HG03439 (cell line): Measurements from ENCODE around the gene RELN.
"Not testable (repeated sequence)": the region's sequence is repeated elsewhere in the genome, so short reads cannot be mapped to it uniquely, and the experiment has no call there.

ENCODE experiments used
- ATAC-seq: cut with Tn5 transposase; IDR thresholded peaks from one replicate; pipeline ENCODE4 v1.9.1; 2021; ENCODE audit warnings: mild to moderate bottlenecking, moderate library complexity; ENCODE audit not compliant: unreplicated experiment

The RELN gene

GRCh38 chr7:103905997-103906396, 83.5 kb downstream of the RELN start:
- no peak for ATAC-seq

GRCh38 chr7:103902917-103903316, 86.5 kb downstream of the RELN start:
- ATAC-seq = no peak

- ATAC-seq = not testable (repeated sequence)
Measured at GRCh38 chr7:103896826-103897225, 92.6 kb downstream of the RELN start.

- ATAC-seq = no peak
Measured at GRCh38 chr7:103894656-103895596, 94.5 kb downstream of the RELN start.

- no peak for ATAC-seq
Measured at GRCh38 chr7:103893350-103893749, 96.1 kb downstream of the RELN start.

GRCh38 chr7:103889451-103889850, 100.0 kb downstream of the RELN start:
- no peak for ATAC-seq

GRCh38 chr7:103888603-103889153, 100.8 kb downstream of the RELN start:
- no peak for ATAC-seq

- ATAC-seq = no peak
Measured at GRCh38 chr7:103887853-103888602, 101.4 kb downstream of the RELN start.

- ATAC-seq = no peak
Measured at GRCh38 chr7:103887050-103887449, 102.4 kb downstream of the RELN start.

GRCh38 chr7:103879928-103880600, 109.4 kb downstream of the RELN start:
- ATAC-seq = no peak

- no peak for ATAC-seq
Measured at GRCh38 chr7:103879411-103879810, 110.0 kb downstream of the RELN start.

- ATAC-seq = no peak
Measured at GRCh38 chr7:103877565-103877964, 111.9 kb downstream of the RELN start.

- ATAC-seq = no peak
Measured at GRCh38 chr7:103875718-103876117, 113.7 kb downstream of the RELN start.

- no peak for ATAC-seq
Measured at GRCh38 chr7:103871473-103871872, 118.0 kb downstream of the RELN start.

- ATAC-seq = no peak
Measured at GRCh38 chr7:103870664-103871063, 118.8 kb downstream of the RELN start.

- ATAC-seq = no peak
Measured at GRCh38 chr7:103867874-103868273, 121.6 kb downstream of the RELN start.

GRCh38 chr7:103866919-103867318, 122.5 kb downstream of the RELN start:
- no peak for ATAC-seq

GRCh38 chr7:103865442-103865841, 124.0 kb downstream of the RELN start:
- no peak for ATAC-seq

- no peak for ATAC-seq
Measured at GRCh38 chr7:103862302-103863035, 127.0 kb downstream of the RELN start.

- no peak for ATAC-seq
Measured at GRCh38 chr7:103859709-103860108, 129.7 kb downstream of the RELN start.
